ENCODE results near the gene CBLN2.

DNA sequence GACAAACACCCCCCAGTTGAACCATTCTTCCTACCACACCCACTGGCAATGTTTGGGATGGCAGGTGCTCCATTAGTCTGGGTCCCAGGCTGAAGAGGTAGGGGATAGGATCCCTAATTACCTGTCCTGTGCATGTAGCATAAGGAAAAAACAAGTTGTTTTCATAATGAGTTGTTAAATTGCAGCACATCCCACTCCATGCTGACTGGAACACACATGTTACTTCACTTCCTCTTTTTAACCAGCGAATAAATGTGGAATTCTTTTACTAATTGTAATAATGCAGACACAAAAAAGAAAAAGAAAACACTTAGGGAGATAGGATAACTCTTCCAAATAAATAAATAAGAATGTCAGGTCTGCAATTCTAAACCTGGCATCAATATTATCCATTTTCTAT, 11.8 kb upstream of the CBLN2 start:
- no peak for TF ChIP-seq CTCF (IDR thresholded peaks at IDR 0.05)
- no peak for TF ChIP-seq POLR2A (IDR thresholded peaks at IDR 0.05)
